Measurements from ENCODE around the gene SRCIN1.
A peak's percentile ranks its signal among the peaks of the same experiment; 100 is the strongest.

SRCIN1 gene

DNA sequence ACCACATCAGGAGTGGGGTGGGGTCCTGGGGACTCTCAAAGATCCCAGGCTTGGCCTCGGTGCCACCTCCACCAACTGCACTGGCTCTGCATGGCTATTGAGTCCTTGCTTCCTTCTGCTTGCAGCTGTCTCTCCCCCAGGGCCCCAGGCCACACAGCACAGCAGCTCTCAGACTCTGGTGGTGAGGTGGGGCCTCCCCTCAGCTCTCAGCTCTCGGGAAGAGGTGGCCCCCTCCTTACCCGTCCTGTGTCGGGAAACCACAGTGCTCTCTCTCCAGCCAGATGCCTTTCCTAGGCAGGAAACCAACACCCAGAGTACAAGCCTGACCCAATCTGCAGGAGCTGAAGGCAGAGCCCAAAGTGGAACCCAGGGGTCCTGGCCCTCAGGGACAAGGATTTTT lies 18.5 kb downstream of the SRCIN1 start:
- TF ChIP-seq CTCF (IDR thresholded peaks at IDR 0.05; ENCODE audit: low read depth, low read length, missing control alignments): no peak
- in situ Hi-C loops (cut with HindIII; ENCODE audit: low sequenced_read_pairs): no loop called here
- no peak for DNase-seq (ENCODE audit: low read depth)
- H3K4me3 ChIP-seq (ENCODE audit: low read depth, low read length): no peak overlapping the region

DNA sequence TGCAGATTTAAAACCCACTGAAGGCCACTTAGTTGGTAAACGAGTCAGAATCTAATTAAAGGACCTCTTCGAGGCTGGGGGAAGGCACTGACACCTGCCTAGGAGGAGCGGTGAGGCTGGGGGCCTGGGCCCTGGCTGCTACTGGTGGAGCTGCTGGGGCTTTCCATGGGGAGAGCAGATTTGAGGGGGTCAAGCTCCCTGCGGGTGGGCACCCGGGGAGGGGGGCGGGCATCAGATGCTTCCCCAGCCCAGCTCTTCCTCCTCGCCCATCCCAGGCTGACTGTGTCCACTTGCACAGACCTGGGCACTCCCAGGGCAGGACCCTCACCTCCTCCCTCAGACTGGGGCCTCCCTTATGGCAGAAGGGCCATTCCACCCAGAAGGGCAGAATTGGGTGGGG lies 19.0 kb downstream of the SRCIN1 start:
- no peak overlapping the region for H3K4me3 ChIP-seq (ENCODE audit: low read depth, low read length)
- DNase-seq (ENCODE audit: low read depth): no peak
- no peak for TF ChIP-seq CTCF (IDR thresholded peaks at IDR 0.05; ENCODE audit: low read depth, low read length, missing control alignments)
- in situ Hi-C loops (cut with HindIII; ENCODE audit: low sequenced_read_pairs): no loop called here

DNA sequence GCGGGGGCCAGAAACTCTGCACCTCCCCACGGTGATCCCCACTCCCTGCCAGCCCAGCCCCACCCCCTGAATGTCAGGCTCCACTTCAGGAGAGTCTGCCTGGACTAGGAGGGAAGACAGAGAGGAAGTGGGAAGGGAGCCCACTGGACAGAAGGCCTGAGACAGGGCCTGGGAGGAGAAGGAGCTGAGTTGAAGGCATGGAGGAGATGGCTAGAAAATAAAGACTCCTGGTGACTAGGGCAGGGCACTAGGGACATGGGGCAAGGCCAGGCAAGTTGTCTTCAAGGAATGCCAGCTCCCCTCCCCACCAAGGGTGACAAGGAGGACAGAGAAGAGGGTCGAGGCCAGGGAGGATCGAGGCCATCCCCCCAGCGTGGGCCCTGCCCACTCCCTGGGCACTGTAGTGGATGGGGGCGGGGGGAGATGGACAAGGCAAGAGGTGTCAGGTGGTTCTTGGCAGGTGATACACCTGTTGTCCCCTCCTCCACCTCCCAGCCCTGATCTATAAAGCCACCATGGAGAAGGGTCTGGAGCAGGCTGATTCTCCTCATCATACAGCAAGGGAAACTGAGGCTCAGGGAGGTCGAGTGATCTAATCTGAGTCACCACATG lies 19.7 kb downstream of the SRCIN1 start:
- in situ Hi-C loops (cut with HindIII; ENCODE audit: low sequenced_read_pairs): no loop called here
- no peak for TF ChIP-seq CTCF (IDR thresholded peaks at IDR 0.05; ENCODE audit: low read depth, low read length, missing control alignments)
- no peak overlapping the region for H3K4me3 ChIP-seq (ENCODE audit: low read depth, low read length)
- DNase-seq (ENCODE audit: low read depth): no peak

GRCh38 chr17:38585056-38585917 lies 20.5 kb downstream of the SRCIN1 start:
- no peak for TF ChIP-seq CTCF (IDR thresholded peaks at IDR 0.05; ENCODE audit: low read depth, low read length, missing control alignments)
- in situ Hi-C loops (cut with HindIII; ENCODE audit: low sequenced_read_pairs): no loop called here
- H3K4me3 ChIP-seq (ENCODE audit: low read depth, low read length): no peak overlapping the region
- DNase-seq (ENCODE audit: low read depth): no peak

GRCh38 chr17:38584350-38584925 lies 21.3 kb downstream of the SRCIN1 start:
- no peak for DNase-seq (ENCODE audit: low read depth)
- TF ChIP-seq CTCF (IDR thresholded peaks at IDR 0.05; ENCODE audit: low read depth, low read length, missing control alignments): peak; percentile 94
- in situ Hi-C loops (cut with HindIII; ENCODE audit: low sequenced_read_pairs): no loop called here
- no peak overlapping the region for H3K4me3 ChIP-seq (ENCODE audit: low read depth, low read length)

DNA sequence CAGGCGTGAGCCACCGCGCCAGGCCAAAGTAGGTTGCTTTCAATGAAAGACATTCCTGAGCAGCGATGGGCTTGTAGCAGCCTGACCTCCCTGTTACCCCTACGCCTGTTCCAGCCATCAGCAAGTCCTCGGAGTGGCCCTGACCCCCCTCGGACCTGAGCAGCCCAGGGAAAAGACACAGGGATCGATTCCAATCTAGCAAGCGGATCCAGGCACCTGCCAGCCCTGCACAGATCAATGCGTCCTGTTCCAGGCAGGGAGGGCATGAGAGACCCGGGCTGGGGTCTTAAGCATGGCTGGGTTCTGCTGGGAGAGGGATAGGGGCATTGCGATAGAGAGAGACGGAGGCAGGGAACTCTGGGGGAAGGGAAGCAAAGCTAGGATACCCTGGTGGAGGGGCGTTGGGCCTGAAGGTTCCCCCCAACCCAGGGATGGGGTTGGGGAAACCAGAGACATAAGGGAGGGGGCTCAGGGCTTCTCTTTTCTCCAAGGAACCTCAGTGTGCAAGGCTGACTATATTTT lies 21.9 kb downstream of the SRCIN1 start:
- H3K4me3 ChIP-seq (ENCODE audit: low read depth, low read length): no peak overlapping the region
- TF ChIP-seq CTCF (IDR thresholded peaks at IDR 0.05; ENCODE audit: low read depth, low read length, missing control alignments): no peak
- no peak for DNase-seq (ENCODE audit: low read depth)
- in situ Hi-C loops (cut with HindIII; ENCODE audit: low sequenced_read_pairs): no loop called here

All from astrocyte of the cerebellum (primary cell).